MCF 10A (cell line): Measurements from ENCODE around the gene OR51G1. TPM values are rescaled to one million over a fixed set of nuclear protein-coding genes. Genes with fewer than 3 reads are reported as not detected.

Experiments
- BruUV-seq: library from RNA; stranded (reverse); fragments of 400-500 nt; replicated peaks from 2 replicates; lab custom pipeline; 2021; lab: Mats Ljungman, UMichigan
- CTCF ChIA-PET: fragments of 300-600 bp; sonication (Branson Sonifier 250); formaldehyde crosslinking; extraction: SDS; loops from one replicate; lab custom pipeline; 2021; ENCODE audit warnings: antibody characterized with exemption, inconsistent platforms; lab: Yijun Ruan, JAX
- POLR2A ChIA-PET: fragments of 300-600, 350-650 bp; sonication (Branson Sonifier 250); formaldehyde crosslinking; extraction: SDS; loops from one replicate; lab custom pipeline; 2020; ENCODE audit warnings: antibody characterized with exemption, inconsistent platforms; lab: Yijun Ruan, JAX
- DNase-seq: peaks from one replicate; pipeline ENCODE4 v3.0.0-alpha.2; 2018; ENCODE audit not compliant: unreplicated experiment
- H3K27ac Mint-ChIP-seq: one replicate; pipeline ENCODE4 v1.8.0; 2022; ENCODE audit warnings: mild to moderate bottlenecking, low read depth, mixed read lengths; ENCODE audit not compliant: unreplicated experiment
- H3K27me3 Mint-ChIP-seq: one replicate; pipeline ENCODE4 v1.8.0; 2022; ENCODE audit warnings: mixed read lengths; ENCODE audit not compliant: insufficient read depth, unreplicated experiment
- H3K36me3 Mint-ChIP-seq: one replicate; pipeline ENCODE4 v1.8.0; 2022; ENCODE audit warnings: mild to moderate bottlenecking, moderate library complexity, mixed read lengths; ENCODE audit not compliant: insufficient read depth, unreplicated experiment
- H3K4me1 Mint-ChIP-seq: one replicate; pipeline ENCODE4 v1.8.0; 2022; ENCODE audit warnings: mixed read lengths; ENCODE audit not compliant: insufficient read depth, unreplicated experiment
- H3K4me3 Mint-ChIP-seq: one replicate; pipeline ENCODE4 v1.8.0; 2022; ENCODE audit warnings: mild to moderate bottlenecking, moderate library complexity, mixed read lengths; ENCODE audit not compliant: unreplicated experiment
- H3K9me3 Mint-ChIP-seq: one replicate; pipeline ENCODE4 v1.8.0; 2022; ENCODE audit warnings: mixed read lengths; ENCODE audit not compliant: unreplicated experiment
- intact Hi-C: fragments of 100-400 bp; cut with micrococcal nuclease; formaldehyde crosslinking; loops from 2 replicates; pipeline ENCODE4 v1.14.1; 2022
- total RNA-seq: library from RNA; stranded (reverse); gene quantifications from 2 replicates; pipeline ENCODE4 v1.2.3, GENCODE V29; 2022
- TF ChIP-seq, protein P1 (sequence below): fragments of 200-600 bp; IDR thresholded peaks from one replicate; pipeline ENCODE4 v1.8.0; 2022; ENCODE audit warnings: antibody characterized with exemption, mild to moderate bottlenecking; ENCODE audit not compliant: unreplicated experiment

OR51G1 gene
- total RNA-seq, 1 experiment from 2014 or later: not detected

DNA sequence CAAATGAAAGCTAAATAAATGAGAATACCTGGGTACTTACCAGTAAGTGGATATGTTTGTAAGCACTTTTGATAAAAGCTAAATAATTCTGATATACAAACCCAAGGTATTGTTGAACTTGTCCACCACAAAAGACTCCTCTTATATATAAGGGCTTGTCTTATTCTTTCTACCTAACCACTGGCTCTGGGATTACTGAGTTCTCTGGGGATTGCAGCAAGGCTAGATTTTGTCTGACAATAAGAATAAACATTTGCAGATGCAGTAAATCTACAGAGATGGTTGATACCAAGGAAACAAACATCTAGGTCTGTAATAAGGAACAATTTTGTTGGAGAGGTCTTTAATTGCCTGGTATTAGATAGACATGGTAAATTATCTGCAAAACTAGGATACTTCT lies 23.4 kb upstream of the OR51G1 start, which contains the start of gene OR51A4:
Gene OR51A4, minus strand, starts transcription at position 101 of the 400 bp plus-strand sequence. CDS start 505 bp downstream, outside the sequence.
- Mint-ChIP-seq H3K27ac (no peak within 1 kb of the TSS), H3K9me3 (no peaks in the 10 kb centered on the region), H3K4me1 (no peaks in the 10 kb centered on the region), H3K27me3 (peaks cover 10% of the 10 kb centered on the region), H3K36me3 (no peaks in the 10 kb centered on the region), H3K4me3 (no peak within 1 kb of the TSS)
- intact Hi-C loops: no loop called here
- ChIA-PET CTCF (no interaction called here), POLR2A (no interaction called here)
- DNase-seq: no peak
- TF ChIP-seq, protein P1, sequence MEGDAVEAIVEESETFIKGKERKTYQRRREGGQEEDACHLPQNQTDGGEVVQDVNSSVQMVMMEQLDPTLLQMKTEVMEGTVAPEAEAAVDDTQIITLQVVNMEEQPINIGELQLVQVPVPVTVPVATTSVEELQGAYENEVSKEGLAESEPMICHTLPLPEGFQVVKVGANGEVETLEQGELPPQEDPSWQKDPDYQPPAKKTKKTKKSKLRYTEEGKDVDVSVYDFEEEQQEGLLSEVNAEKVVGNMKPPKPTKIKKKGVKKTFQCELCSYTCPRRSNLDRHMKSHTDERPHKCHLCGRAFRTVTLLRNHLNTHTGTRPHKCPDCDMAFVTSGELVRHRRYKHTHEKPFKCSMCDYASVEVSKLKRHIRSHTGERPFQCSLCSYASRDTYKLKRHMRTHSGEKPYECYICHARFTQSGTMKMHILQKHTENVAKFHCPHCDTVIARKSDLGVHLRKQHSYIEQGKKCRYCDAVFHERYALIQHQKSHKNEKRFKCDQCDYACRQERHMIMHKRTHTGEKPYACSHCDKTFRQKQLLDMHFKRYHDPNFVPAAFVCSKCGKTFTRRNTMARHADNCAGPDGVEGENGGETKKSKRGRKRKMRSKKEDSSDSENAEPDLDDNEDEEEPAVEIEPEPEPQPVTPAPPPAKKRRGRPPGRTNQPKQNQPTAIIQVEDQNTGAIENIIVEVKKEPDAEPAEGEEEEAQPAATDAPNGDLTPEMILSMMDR: no peak
- no TSS peak for BruUV-seq

DNA sequence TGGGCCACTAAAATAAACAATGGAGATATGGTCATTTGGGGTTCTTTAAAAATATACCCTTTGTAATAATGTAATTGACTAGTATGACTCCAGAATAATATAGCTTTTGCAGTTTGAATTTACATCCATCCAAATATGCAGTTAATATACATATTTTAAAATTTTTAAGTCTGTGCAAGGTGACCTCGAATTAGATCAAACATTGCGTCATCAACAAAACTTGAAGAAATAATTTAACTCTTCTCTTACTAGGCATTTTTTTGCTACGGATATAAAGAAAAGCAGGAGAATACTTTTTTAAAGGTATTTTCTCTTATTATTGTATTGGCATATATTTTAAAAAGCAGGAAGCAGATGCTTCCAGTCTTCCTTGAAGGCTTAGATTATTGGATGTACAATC lies 12.6 kb upstream of the OR51G1 start:
- no TSS peak for BruUV-seq
- intact Hi-C loops: no loop called here
- H3K9me3 Mint-ChIP-seq: no peaks in the 10 kb centered on the region
- ChIA-PET POLR2A (no interaction called here), CTCF (interaction anchor here (0.5 kb wide), 1 partner anchor 759 kb away, joined by 3 read pairs; no protein-coding TSS in a partner anchor)
- H3K27ac Mint-ChIP-seq: no peak overlapping the region
- no peak overlapping the region for H3K4me3 Mint-ChIP-seq
- H3K4me1 Mint-ChIP-seq: no peaks in the 10 kb centered on the region
- H3K27me3 Mint-ChIP-seq: peaks cover 17% of the 10 kb centered on the region
- H3K36me3 Mint-ChIP-seq: no peaks in the 10 kb centered on the region
- DNase-seq: no peak
- TF ChIP-seq, protein P1: no peak

DNA sequence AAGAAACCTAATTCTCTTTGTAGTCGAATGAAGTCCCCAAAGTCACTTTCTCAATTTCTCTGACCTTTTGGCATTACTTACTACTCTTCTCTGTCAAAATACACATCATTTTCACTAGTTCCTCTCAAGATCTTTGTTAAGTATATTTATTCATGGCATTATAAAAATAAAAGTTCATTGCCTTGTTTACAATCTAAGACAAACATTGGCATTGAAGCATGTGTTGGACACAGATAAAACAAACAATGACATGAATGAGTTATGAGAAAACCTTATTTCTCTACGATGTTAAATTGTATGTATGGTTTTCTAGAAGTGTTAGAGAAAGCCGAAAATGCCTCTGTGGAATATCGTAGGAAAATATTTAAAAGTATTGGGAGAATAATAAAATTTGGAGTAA lies 8.6 kb upstream of the OR51G1 start:
- Mint-ChIP-seq H3K27me3 (peaks cover 5% of the 10 kb centered on the region), H3K9me3 (no peaks in the 10 kb centered on the region), H3K4me1 (no peaks in the 10 kb centered on the region), H3K36me3 (no peaks in the 10 kb centered on the region), H3K4me3 (no peak overlapping the region), H3K27ac (no peak overlapping the region)
- CTCF ChIA-PET: interaction anchor here (1.5 kb wide), 1 partner anchor 746 kb away, joined by 3 read pairs; no protein-coding TSS in a partner anchor
- TF ChIP-seq, protein P1: no peak
- no peak for DNase-seq
- intact Hi-C loops: no loop called here
- POLR2A ChIA-PET: no interaction called here
- no TSS peak for BruUV-seq

DNA sequence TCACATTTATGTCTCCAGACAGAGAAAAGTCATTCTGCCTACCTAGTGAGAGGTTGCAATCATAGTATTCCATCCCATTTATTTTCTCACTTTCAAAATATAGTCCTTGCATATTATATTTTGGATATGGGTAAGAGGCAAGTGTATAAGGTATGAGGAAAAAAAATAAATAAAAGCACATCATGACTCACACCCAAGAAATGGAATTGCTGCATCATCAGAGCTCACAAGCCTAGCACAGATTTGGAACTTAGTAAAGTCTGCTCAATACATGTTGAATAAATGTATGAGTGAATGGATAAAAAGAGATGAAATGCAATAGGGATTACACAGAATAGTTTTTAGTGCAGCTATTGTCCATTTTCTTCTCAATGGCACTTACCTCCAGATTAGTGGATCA lies 2.5 kb upstream of the OR51G1 start:
- peak; percentile 5 for DNase-seq

More for the DNA sequence above, 2.5 kb upstream of the OR51G1 start:
- H3K4me1 Mint-ChIP-seq: no peaks in the 10 kb centered on the region
- no peak overlapping the region for H3K27ac Mint-ChIP-seq
- H3K27me3 Mint-ChIP-seq: peaks cover 22% of the 10 kb centered on the region
- POLR2A ChIA-PET: interaction anchor here (0.5 kb wide), 1 partner anchor 112 kb away, joined by 5 read pairs; no protein-coding TSS in a partner anchor
- no peaks in the 10 kb centered on the region for H3K9me3 Mint-ChIP-seq
- CTCF ChIA-PET: interaction anchor here (0.6 to 1.1 kb wide), 2 partner anchors 31 to 1078 kb away, joined by 3 read pairs; no protein-coding TSS in a partner anchor
- TF ChIP-seq, protein P1: no peak
- intact Hi-C loops: no loop called here
- H3K4me3 Mint-ChIP-seq: no peak overlapping the region
- BruUV-seq: no TSS peak
- H3K36me3 Mint-ChIP-seq: no peaks in the 10 kb centered on the region
